GM23338 (cell line): Measurements from ENCODE around the gene IFNB1.

Source experiments
- CREB1 ChIP-seq: fragments of 250-450 bp; sonication (Bioruptor Pico); IDR thresholded peaks from 2 replicates; pipeline ENCODE4 v1.5.0; 2020; ENCODE audit warnings: low read depth, mild to moderate bottlenecking, moderate library complexity
- EZH2 ChIP-seq: fragments of 200-600 bp; sonication (generic); IDR thresholded peaks from one replicate; pipeline ENCODE4 v1.8.0; 2017; ENCODE audit warnings: antibody characterized with exemption, mild to moderate bottlenecking, low read depth; ENCODE audit not compliant: unreplicated experiment
- EZH2phosphoT487 ChIP-seq: fragments of 200-600 bp; sonication (generic); IDR thresholded peaks from one replicate; pipeline ENCODE4 v1.8.1; 2018; ENCODE audit warnings: antibody characterized with exemption; ENCODE audit not compliant: unreplicated experiment
- JUNB ChIP-seq: IDR thresholded peaks from one replicate; pipeline ENCODE4 v1.6.1; 2016; ENCODE audit warnings: antibody characterized with exemption; ENCODE audit not compliant: unreplicated experiment
- NANOG ChIP-seq: IDR thresholded peaks from 2 replicates; pipeline ENCODE4 v1.6.1; 2016; ENCODE audit warnings: antibody characterized with exemption, borderline replicate concordance
- POLR2AphosphoS5 ChIP-seq: IDR thresholded peaks from 2 replicates; pipeline ENCODE4 v1.6.1; 2016; ENCODE audit warnings: antibody characterized with exemption, low read depth
- STAT1 ChIP-seq: IDR thresholded peaks from one replicate; pipeline ENCODE4 v1.6.1; 2016; ENCODE audit warnings: antibody characterized with exemption; ENCODE audit not compliant: unreplicated experiment
- ZNF114 ChIP-seq: fragments of 250-450 bp; sonication (Bioruptor Pico); IDR thresholded peaks from 2 replicates; pipeline ENCODE4 v1.5.0; 2020; ENCODE audit warnings: mild to moderate bottlenecking, moderate library complexity
- ZNF331 ChIP-seq: fragments of 250-450 bp; sonication (Bioruptor Pico); IDR thresholded peaks from 2 replicates; pipeline ENCODE4 v1.5.0; 2020; ENCODE audit warnings: low read depth, mild to moderate bottlenecking, moderate library complexity
- TF ChIP-seq, protein P1 (sequence below), 2 experiments: fragments of 200-600 bp in 1 of 2; sonication (generic) in 1 of 2; conservative IDR thresholded peaks; 2 replicates each; pipeline versions ENCODE4 v1.5.1 to v1.6.1; 2016 to 2017; ENCODE audit warnings: antibody characterized with exemption in 2 of 2, low read depth in 2 of 2, mild to moderate bottlenecking in 2 of 2, moderate library complexity in 1 of 2
- TF ChIP-seq, protein P2 (sequence below): IDR thresholded peaks from one replicate; pipeline ENCODE4 v1.6.1; 2018; ENCODE audit warnings: antibody characterized with exemption; ENCODE audit not compliant: unreplicated experiment
- TF ChIP-seq, protein P3 (sequence below): IDR thresholded peaks from 2 replicates; pipeline ENCODE4 v1.6.1; 2016; ENCODE audit warnings: antibody characterized with exemption

DNA sequence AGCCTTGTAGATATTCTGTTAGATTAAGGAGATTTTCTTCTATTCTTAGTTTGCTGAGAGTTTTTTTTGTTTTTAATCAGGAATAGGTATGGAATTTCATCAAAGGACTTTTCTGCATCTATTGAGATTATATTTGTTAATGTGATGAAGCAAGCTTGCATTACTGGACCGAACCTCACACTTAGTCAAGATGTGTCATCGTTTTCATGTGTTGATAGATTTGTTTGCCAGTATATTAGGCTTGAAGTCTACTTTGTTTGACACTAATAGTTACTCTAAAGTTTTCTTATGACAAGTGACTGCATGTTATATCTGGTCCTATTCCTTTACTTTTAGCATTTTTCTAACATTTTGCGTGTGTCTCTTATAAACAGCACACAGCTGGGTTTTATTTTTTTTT is 33.9 kb downstream of the IFNB1 start:
- TF ChIP-seq, protein P1, sequence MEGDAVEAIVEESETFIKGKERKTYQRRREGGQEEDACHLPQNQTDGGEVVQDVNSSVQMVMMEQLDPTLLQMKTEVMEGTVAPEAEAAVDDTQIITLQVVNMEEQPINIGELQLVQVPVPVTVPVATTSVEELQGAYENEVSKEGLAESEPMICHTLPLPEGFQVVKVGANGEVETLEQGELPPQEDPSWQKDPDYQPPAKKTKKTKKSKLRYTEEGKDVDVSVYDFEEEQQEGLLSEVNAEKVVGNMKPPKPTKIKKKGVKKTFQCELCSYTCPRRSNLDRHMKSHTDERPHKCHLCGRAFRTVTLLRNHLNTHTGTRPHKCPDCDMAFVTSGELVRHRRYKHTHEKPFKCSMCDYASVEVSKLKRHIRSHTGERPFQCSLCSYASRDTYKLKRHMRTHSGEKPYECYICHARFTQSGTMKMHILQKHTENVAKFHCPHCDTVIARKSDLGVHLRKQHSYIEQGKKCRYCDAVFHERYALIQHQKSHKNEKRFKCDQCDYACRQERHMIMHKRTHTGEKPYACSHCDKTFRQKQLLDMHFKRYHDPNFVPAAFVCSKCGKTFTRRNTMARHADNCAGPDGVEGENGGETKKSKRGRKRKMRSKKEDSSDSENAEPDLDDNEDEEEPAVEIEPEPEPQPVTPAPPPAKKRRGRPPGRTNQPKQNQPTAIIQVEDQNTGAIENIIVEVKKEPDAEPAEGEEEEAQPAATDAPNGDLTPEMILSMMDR (conservative IDR thresholded peaks at IDR 0.05; ENCODE audit: low read depth in 2 of 2): no peak
- TF ChIP-seq ZNF331 (CRISPR knock-in tag) (no peak), POLR2AphosphoS5 (no peak), EZH2phosphoT487 (no peak), EZH2 (no peak), NANOG (no peak), CREB1 (CRISPR knock-in tag) (no peak), ZNF114 (CRISPR knock-in tag) (no peak), STAT1 (no peak), JUNB (no peak)
- TF ChIP-seq, protein P2, sequence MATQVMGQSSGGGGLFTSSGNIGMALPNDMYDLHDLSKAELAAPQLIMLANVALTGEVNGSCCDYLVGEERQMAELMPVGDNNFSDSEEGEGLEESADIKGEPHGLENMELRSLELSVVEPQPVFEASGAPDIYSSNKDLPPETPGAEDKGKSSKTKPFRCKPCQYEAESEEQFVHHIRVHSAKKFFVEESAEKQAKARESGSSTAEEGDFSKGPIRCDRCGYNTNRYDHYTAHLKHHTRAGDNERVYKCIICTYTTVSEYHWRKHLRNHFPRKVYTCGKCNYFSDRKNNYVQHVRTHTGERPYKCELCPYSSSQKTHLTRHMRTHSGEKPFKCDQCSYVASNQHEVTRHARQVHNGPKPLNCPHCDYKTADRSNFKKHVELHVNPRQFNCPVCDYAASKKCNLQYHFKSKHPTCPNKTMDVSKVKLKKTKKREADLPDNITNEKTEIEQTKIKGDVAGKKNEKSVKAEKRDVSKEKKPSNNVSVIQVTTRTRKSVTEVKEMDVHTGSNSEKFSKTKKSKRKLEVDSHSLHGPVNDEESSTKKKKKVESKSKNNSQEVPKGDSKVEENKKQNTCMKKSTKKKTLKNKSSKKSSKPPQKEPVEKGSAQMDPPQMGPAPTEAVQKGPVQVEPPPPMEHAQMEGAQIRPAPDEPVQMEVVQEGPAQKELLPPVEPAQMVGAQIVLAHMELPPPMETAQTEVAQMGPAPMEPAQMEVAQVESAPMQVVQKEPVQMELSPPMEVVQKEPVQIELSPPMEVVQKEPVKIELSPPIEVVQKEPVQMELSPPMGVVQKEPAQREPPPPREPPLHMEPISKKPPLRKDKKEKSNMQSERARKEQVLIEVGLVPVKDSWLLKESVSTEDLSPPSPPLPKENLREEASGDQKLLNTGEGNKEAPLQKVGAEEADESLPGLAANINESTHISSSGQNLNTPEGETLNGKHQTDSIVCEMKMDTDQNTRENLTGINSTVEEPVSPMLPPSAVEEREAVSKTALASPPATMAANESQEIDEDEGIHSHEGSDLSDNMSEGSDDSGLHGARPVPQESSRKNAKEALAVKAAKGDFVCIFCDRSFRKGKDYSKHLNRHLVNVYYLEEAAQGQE: no peak
- TF ChIP-seq, protein P3, sequence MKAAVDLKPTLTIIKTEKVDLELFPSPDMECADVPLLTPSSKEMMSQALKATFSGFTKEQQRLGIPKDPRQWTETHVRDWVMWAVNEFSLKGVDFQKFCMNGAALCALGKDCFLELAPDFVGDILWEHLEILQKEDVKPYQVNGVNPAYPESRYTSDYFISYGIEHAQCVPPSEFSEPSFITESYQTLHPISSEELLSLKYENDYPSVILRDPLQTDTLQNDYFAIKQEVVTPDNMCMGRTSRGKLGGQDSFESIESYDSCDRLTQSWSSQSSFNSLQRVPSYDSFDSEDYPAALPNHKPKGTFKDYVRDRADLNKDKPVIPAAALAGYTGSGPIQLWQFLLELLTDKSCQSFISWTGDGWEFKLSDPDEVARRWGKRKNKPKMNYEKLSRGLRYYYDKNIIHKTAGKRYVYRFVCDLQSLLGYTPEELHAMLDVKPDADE: no peak
